SH-SY5Y (cell line): ENCODE measurements around the gene SPN.

ENCODE experiments used
- GATA2 ChIP-seq: IDR thresholded peaks from 2 replicates; pipeline ENCODE4 v1.6.1; 2011; ENCODE audit warnings: mild to moderate bottlenecking, low read depth, low read length
- GATA3 ChIP-seq: IDR thresholded peaks from 2 replicates; pipeline ENCODE4 v1.6.1; 2011; ENCODE audit warnings: low read depth, mild to moderate bottlenecking, low read length, moderate library complexity

DNA sequence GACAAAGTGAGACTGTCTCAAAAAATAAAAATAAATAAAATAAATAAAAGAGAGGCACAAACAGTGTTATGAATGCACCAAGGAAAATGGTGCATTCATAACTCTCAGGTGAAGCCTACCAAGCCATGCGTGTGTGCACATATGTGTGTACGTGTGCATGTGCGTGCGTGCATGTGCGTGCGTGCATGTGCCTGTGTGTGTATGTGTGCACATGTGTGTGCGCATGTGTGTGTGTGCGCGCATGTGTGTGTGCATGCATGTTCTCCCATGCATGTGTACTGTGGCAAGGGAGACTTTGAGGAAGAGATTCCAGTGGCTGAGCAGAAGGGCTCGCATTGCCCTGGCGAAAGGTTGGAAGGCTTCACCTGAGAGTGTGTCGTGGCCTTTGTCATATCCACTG lies 4.7 kb downstream of the SPN start:
- TF ChIP-seq GATA2 (no peak), GATA3 (no peak)
